NCI-H82 (cell line): Measurements from ENCODE around the gene CTBS.
A peak's percentile ranks its signal among the peaks of the same experiment; 100 is the strongest.

ENCODE experiments used
- DNase-seq: peaks from one replicate; lab custom pipeline; 2025; lab: John Stamatoyannopoulos, UW

Gene CTBS

DNA sequence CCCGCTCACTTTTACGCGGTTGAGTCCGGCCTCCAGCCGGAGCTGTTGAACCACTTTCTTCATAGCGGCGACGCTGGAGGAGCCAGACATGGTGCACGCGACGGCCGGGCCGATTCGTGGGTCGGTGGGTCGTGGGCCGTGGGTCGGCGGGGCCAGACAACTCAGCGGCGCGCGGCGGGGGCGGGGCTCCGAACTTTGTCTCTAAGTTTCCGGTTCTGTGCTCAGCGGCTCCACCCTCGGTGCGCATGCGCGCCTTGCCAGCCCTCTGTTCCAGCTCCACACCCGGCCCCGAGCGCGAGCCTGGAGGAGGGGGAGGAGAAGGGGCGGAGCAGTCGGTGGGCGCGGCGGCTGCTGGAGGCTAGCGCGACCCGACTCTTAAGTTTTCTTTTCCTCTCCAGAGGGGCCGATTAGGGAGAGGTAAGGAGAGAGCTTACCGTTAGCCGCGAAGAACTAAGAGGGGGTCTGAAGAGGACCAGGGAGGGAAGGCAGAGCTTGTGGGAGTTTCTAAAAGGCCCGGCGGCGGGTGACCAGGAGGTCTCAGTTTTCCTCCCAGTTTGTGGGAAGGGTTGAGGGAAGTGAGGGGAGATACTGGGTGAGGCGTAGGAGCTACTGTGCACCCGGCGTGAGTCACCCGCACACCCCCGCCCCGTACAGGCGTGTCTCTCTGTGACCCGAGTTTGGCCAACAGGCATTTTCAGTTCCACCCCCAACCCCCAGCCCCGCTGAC, 68.1 kb downstream of the CTBS start, which contains the start of the genes GNG5 and SPATA1:
GNG5 (minus strand) TSS at position 580 of the 727 bp plus-strand sequence; CDS start at position 90, 490 bp downstream.
SPATA1 (plus strand) TSS at position 385 of the 727 bp plus-strand sequence. CDS start 9,974 bp downstream, outside the sequence.
- peak; percentile 99 for DNase-seq

DNA sequence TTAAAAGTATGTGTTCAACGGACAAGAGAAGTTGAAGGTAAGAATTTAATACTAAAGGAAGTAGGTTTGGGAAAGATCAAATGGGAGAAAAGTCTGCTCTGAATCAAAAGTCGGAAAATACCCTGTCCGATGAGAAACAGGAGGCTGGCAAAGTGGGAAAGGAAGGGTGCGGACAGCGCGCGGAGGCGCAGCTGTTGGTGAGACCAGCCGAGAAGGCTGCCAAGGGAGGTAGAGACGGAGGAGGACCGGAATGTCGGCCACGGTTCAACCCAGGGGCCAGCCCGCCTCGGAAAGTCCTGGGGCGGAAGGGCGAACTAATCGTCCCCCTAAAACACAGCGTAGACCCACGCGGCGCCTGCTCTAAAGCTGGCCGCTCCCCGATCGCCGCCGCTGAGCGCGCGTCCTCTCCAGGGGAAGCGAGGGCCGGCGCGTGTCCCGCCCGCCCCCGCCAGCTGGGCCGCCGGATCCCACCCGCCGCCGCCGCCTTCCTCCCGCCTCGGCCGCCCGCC, 68.7 kb downstream of the CTBS start:
- peak; percentile 83 for DNase-seq

DNA sequence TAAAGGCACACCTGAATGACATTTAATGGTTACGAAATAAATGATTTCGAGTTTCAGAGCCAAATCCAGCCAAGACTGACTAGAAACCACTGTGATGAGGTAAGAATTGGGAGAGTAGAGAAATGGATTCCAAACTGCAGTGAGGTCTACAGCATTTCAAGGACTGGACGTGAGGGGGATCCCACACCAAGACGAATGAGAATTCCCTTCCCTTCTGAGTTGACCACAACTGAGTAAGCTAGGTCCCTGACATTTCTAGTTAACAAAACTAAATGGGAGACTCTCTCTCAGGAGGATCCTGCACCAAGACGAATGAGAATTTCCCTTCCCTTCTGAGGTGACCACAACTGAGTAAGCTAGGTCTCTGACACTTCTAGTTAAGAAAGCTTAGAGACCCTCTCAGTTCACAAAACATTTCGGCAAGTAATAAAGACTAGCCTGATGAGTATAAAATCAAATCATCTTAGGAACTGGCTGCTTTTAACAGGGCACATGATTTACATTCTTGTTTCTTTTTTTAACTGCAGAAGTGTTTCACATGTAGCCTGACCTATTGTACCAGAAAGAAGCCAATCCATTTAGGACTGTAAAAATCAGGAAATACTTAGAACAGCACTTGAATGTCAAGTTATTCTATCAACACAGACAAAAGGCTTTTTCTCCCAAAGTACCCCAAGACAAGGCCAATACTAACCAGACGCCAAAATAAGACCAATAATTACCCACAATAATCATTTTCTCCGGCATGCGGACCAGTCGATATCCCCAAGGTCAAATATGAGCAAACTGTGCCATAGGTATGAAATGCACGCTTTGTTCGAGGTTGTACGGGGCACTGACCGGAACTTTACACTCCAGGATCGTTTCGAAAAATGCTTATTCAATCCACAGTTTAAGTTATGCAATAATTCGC, 69.4 kb downstream of the CTBS start:
- peak; percentile 28 for DNase-seq

DNA sequence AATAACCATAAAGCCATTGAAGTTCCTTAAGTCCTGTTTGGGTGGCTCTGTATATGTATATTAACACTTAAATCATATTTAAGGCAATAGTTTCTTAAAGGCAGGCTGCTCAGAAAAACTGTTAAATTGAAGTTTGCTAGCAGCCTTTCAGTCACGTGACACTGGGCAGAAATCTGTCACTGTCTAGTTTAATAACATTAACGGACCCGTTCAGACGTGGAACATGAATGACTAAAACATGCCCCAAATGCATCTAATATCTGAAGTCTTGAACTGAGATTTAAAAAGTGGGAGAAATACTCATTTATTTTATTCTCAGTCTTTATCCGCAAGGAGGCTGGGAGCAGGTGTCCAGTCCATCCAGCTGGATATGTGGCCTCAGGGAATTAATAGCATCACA, 71.3 kb downstream of the CTBS start:
- DNase-seq = peak; percentile 29
